MCF 10A (cell line): ENCODE measurements around the gene ANAPC4. TPM values are rescaled to one million over a fixed set of nuclear protein-coding genes. Genes with fewer than 3 reads are reported as not detected.

Experiments
- BruUV-seq: library from RNA; stranded (reverse); fragments of 400-500 nt; replicated peaks from 2 replicates; lab custom pipeline; 2021; lab: Mats Ljungman, UMichigan
- CTCF ChIA-PET: fragments of 300-600 bp; sonication (Branson Sonifier 250); formaldehyde crosslinking; extraction: SDS; loops from one replicate; lab custom pipeline; 2021; ENCODE audit warnings: antibody characterized with exemption, inconsistent platforms; lab: Yijun Ruan, JAX
- POLR2A ChIA-PET: fragments of 300-600, 350-650 bp; sonication (Branson Sonifier 250); formaldehyde crosslinking; extraction: SDS; loops from one replicate; lab custom pipeline; 2020; ENCODE audit warnings: antibody characterized with exemption, inconsistent platforms; lab: Yijun Ruan, JAX
- DNase-seq: peaks from one replicate; pipeline ENCODE4 v3.0.0-alpha.2; 2018; ENCODE audit not compliant: unreplicated experiment
- H3K27ac Mint-ChIP-seq: one replicate; pipeline ENCODE4 v1.8.0; 2022; ENCODE audit warnings: mild to moderate bottlenecking, low read depth, mixed read lengths; ENCODE audit not compliant: unreplicated experiment
- H3K27me3 Mint-ChIP-seq: one replicate; pipeline ENCODE4 v1.8.0; 2022; ENCODE audit warnings: mixed read lengths; ENCODE audit not compliant: insufficient read depth, unreplicated experiment
- H3K36me3 Mint-ChIP-seq: one replicate; pipeline ENCODE4 v1.8.0; 2022; ENCODE audit warnings: mild to moderate bottlenecking, moderate library complexity, mixed read lengths; ENCODE audit not compliant: insufficient read depth, unreplicated experiment
- H3K4me1 Mint-ChIP-seq: one replicate; pipeline ENCODE4 v1.8.0; 2022; ENCODE audit warnings: mixed read lengths; ENCODE audit not compliant: insufficient read depth, unreplicated experiment
- H3K4me3 Mint-ChIP-seq: one replicate; pipeline ENCODE4 v1.8.0; 2022; ENCODE audit warnings: mild to moderate bottlenecking, moderate library complexity, mixed read lengths; ENCODE audit not compliant: unreplicated experiment
- H3K9me3 Mint-ChIP-seq: one replicate; pipeline ENCODE4 v1.8.0; 2022; ENCODE audit warnings: mixed read lengths; ENCODE audit not compliant: unreplicated experiment
- intact Hi-C: fragments of 100-400 bp; cut with micrococcal nuclease; formaldehyde crosslinking; loops from 2 replicates; pipeline ENCODE4 v1.14.1; 2022
- total RNA-seq: library from RNA; stranded (reverse); gene quantifications from 2 replicates; pipeline ENCODE4 v1.2.3, GENCODE V29; 2022
- TF ChIP-seq, protein P1 (sequence below): fragments of 200-600 bp; IDR thresholded peaks from one replicate; pipeline ENCODE4 v1.8.0; 2022; ENCODE audit warnings: antibody characterized with exemption, mild to moderate bottlenecking; ENCODE audit not compliant: unreplicated experiment

ANAPC4 gene
- total RNA-seq, 1 experiment from 2014 or later = 20.8 TPM

DNA sequence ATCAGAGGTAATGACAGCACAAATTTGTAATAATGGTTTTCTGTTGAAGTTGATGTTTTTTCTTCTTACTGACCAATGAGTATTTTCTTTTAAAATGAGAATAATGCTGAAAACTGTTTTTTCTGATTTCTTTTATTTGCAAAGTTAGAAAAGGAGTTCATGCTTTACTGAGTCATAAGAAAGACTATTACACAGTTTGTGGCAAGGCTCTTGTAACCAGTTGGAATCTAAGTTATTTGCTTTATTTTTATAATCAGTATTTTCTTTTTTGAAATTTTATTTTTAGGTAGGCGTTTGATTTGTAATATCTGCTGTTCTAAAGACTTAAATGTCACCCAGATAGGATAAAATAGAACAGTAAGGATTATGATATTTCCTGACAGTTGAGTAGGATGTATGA, 25.5 kb downstream of the ANAPC4 start:
- no TSS peak for BruUV-seq
- Mint-ChIP-seq H3K27ac (no peak overlapping the region), H3K27me3 (no peaks in the 10 kb centered on the region), H3K4me3 (no peak overlapping the region), H3K9me3 (no peaks in the 10 kb centered on the region), H3K36me3 (peaks cover 77% of the 10 kb centered on the region), H3K4me1 (peaks cover 9% of the 10 kb centered on the region)
- CTCF ChIA-PET = interaction anchor here (0.6 kb wide), 1 partner anchor 38 kb away, joined by 3 read pairs; no protein-coding TSS in a partner anchor
- DNase-seq = no peak
- POLR2A ChIA-PET = interaction anchor here (0.6 to 2.3 kb wide), 4 partner anchors 10 to 90 kb away, joined by 3 to 5 read pairs (median 4); partner anchors contain the start of genes ANAPC4 and ZCCHC4
- intact Hi-C loops = no loop called here
- TF ChIP-seq, protein P1, sequence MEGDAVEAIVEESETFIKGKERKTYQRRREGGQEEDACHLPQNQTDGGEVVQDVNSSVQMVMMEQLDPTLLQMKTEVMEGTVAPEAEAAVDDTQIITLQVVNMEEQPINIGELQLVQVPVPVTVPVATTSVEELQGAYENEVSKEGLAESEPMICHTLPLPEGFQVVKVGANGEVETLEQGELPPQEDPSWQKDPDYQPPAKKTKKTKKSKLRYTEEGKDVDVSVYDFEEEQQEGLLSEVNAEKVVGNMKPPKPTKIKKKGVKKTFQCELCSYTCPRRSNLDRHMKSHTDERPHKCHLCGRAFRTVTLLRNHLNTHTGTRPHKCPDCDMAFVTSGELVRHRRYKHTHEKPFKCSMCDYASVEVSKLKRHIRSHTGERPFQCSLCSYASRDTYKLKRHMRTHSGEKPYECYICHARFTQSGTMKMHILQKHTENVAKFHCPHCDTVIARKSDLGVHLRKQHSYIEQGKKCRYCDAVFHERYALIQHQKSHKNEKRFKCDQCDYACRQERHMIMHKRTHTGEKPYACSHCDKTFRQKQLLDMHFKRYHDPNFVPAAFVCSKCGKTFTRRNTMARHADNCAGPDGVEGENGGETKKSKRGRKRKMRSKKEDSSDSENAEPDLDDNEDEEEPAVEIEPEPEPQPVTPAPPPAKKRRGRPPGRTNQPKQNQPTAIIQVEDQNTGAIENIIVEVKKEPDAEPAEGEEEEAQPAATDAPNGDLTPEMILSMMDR = no peak

DNA sequence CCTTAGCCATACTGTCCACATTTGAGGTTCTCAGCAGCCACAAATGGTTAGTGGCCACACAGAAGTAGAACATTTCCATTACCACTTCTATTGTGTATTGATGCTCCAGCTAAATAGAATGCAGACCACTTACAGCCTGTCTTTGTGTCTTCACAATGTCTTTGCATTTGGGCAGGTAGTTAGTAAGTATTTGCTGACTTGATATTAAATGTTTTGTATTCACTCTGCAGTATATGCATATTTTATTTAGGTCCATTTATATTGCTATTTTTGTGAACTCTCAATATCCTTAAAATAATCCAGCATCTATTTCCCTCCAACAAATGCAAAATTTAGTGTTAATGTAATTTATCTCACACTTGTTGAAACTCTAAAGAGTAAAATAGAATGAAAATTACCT, 26.6 kb downstream of the ANAPC4 start:
- no TSS peak for BruUV-seq
- peaks cover 78% of the 10 kb centered on the region for H3K36me3 Mint-ChIP-seq
- DNase-seq = no peak
- ChIA-PET POLR2A (interaction anchor here (1.0 to 2.3 kb wide), 2 partner anchors 15 to 27 kb away, joined by 3 to 5 read pairs; partner anchors contain the start of gene ANAPC4), CTCF (interaction anchor here (0.6 to 0.7 kb wide), 2 partner anchors 133 to 455 kb away, joined by 3 read pairs; no protein-coding TSS in a partner anchor)
- intact Hi-C loops = no loop called here
- peaks cover 9% of the 10 kb centered on the region for H3K4me1 Mint-ChIP-seq
- no peak overlapping the region for H3K4me3 Mint-ChIP-seq
- H3K27me3 Mint-ChIP-seq = no peaks in the 10 kb centered on the region
- H3K9me3 Mint-ChIP-seq = no peaks in the 10 kb centered on the region
- no peak overlapping the region for H3K27ac Mint-ChIP-seq
- TF ChIP-seq, protein P1 = no peak

DNA sequence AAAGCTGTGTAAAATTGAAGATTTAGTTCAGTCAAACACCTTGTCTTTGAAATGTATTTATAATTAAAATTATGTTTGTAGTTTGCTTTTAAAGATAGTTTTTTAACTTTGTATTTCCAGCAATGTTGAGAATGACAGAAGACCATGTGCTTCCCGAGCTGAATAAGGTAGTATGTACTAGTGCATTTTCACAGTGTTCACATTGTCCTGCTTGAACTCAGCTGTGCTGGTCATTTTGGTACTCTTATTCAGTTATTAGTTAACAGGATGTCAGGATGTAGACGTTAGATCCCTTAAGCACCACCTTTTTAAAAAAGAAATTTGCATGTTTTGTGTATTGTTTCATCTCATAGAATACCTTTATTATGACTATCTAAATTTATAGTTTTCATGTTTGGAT, 28.4 kb downstream of the ANAPC4 start:
- TF ChIP-seq, protein P1 = no peak
- POLR2A ChIA-PET = no interaction called here
- no peak for DNase-seq
- Mint-ChIP-seq H3K27ac (no peak overlapping the region), H3K4me3 (no peak overlapping the region), H3K36me3 (peaks cover 78% of the 10 kb centered on the region), H3K9me3 (no peaks in the 10 kb centered on the region), H3K4me1 (peaks cover 2% of the 10 kb centered on the region), H3K27me3 (no peaks in the 10 kb centered on the region)
- CTCF ChIA-PET = interaction anchor here (0.6 to 1.1 kb wide), 2 partner anchors 35 to 125 kb away, joined by 3 read pairs; no protein-coding TSS in a partner anchor
- BruUV-seq = no TSS peak
- intact Hi-C loops = no loop called here

DNA sequence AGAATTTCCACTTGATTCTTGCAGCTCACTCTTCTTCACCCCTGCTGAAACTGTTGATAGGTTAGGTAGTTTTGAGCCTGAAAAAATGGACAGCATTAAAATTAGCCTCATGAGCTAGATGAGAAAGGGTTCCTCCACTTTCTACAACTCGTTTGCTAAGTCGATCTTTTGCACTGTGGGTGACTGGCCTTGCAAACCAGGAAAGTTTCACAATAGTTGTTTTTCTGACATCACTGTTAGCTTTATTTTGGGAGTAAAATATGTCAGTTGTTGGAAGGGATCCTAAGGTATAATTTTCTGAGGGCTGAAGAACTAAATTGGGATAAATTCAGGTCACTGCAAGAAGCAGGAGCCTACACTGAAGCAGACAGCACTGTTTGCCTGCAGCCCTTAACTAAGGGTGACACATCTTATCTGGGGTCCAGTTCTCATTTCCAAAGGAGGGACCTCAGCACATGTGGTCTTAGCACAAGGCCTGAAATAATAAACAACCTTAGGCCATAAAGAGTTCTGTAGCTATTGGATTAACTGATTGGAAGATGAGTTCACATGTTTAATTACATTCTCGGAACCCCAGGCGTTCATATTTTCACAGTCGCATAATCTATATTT, 29.1 kb downstream of the ANAPC4 start:
- CTCF ChIA-PET = interaction anchor here (1.1 kb wide), 1 partner anchor 34 kb away, joined by 3 read pairs; no protein-coding TSS in a partner anchor

More for the DNA sequence above, 29.1 kb downstream of the ANAPC4 start:
- no peaks in the 10 kb centered on the region for H3K9me3 Mint-ChIP-seq
- intact Hi-C loops = no loop called here
- H3K27me3 Mint-ChIP-seq = no peaks in the 10 kb centered on the region
- H3K27ac Mint-ChIP-seq = no peak overlapping the region
- no peaks in the 10 kb centered on the region for H3K4me1 Mint-ChIP-seq
- POLR2A ChIA-PET = no interaction called here
- peaks cover 78% of the 10 kb centered on the region for H3K36me3 Mint-ChIP-seq
- TF ChIP-seq, protein P1 = no peak
- BruUV-seq = no TSS peak
- H3K4me3 Mint-ChIP-seq = no peak overlapping the region
- DNase-seq = no peak
